ENCODE data around the gene OR2C1.

OR2C1 gene

GRCh38 chr16:3328104-3328503 lies 27.6 kb upstream of the OR2C1 start:
- no peak for DNase-seq
- TF ChIP-seq CTCF (IDR thresholded peaks at IDR 0.05; ENCODE audit: low read length) (no peak), EZH2phosphoT487 (IDR thresholded peaks at IDR 0.05; ENCODE audit: low read length) (no peak), EZH2 (optimal IDR thresholded peaks at IDR 0.05; ENCODE audit: low read depth, low read length) (no peak)
- Histone ChIP-seq H3K9me2 (replicated peaks; ENCODE audit: insufficient read depth, low read length) (no peaks in the 10 kb centered on the region), H3K27me3 (replicated peaks; ENCODE audit: insufficient read depth, low read length) (no peaks in the 10 kb centered on the region), H4K20me1 (ENCODE audit: insufficient read depth, low read length) (no peaks in the 10 kb centered on the region), H3K4me1 (ENCODE audit: low read length) (no peaks in the 10 kb centered on the region), H3K27ac (ENCODE audit: low read length) (no peak overlapping the region), H2AFZ (ENCODE audit: low read length) (no peak overlapping the region), H3K36me3 (replicated peaks; ENCODE audit: insufficient read depth, low read length) (no peaks in the 10 kb centered on the region), H3K79me2 (ENCODE audit: low read length) (no peaks in the 10 kb centered on the region), H3K4me3 (ENCODE audit: low read length) (no peak overlapping the region), H3F3A (ENCODE audit: insufficient read depth, low read length) (no peaks in the 10 kb centered on the region), H3K9ac (ENCODE audit: low read length) (no peak overlapping the region), H3K9me3 (replicated peaks; ENCODE audit: insufficient read depth, low read length) (no peaks in the 10 kb centered on the region), H3K4me2 (ENCODE audit: low read depth, low read length) (no peak overlapping the region)

- no peak for TF ChIP-seq EZH2 (optimal IDR thresholded peaks at IDR 0.05; ENCODE audit: low read depth, low read length)
- TF ChIP-seq EZH2phosphoT487 (IDR thresholded peaks at IDR 0.05; ENCODE audit: low read length) = no peak
- no peak for TF ChIP-seq CTCF (IDR thresholded peaks at IDR 0.05; ENCODE audit: low read length)
- H4K20me1 ChIP-seq (ENCODE audit: insufficient read depth, low read length) = no peaks in the 10 kb centered on the region
These were observed 27.0 kb upstream of the OR2C1 start for GRCh38 chr16:3328643-3329042.

GRCh38 chr16:3346041-3346440 lies 9.6 kb upstream of the OR2C1 start:
- Histone ChIP-seq H3K4me1 (ENCODE audit: low read length) (peaks cover 23% of the 10 kb centered on the region), H3F3A (ENCODE audit: insufficient read depth, low read length) (peaks cover 23% of the 10 kb centered on the region), H3K4me2 (ENCODE audit: low read depth, low read length) (no peak overlapping the region), H3K9me2 (replicated peaks; ENCODE audit: insufficient read depth, low read length) (no peaks in the 10 kb centered on the region), H3K79me2 (ENCODE audit: low read length) (no peaks in the 10 kb centered on the region), H3K9ac (ENCODE audit: low read length) (no peak overlapping the region), H4K20me1 (ENCODE audit: insufficient read depth, low read length) (no peaks in the 10 kb centered on the region), H3K4me3 (ENCODE audit: low read length) (no peak overlapping the region), H3K36me3 (replicated peaks; ENCODE audit: insufficient read depth, low read length) (no peaks in the 10 kb centered on the region), H3K9me3 (replicated peaks; ENCODE audit: insufficient read depth, low read length) (no peaks in the 10 kb centered on the region), H2AFZ (ENCODE audit: low read length) (no peak overlapping the region), H3K27ac (ENCODE audit: low read length) (no peak overlapping the region), H3K27me3 (replicated peaks; ENCODE audit: insufficient read depth, low read length) (no peaks in the 10 kb centered on the region)
- no peak for DNase-seq
- no peak for TF ChIP-seq EZH2 (optimal IDR thresholded peaks at IDR 0.05; ENCODE audit: low read depth, low read length)
- no peak for TF ChIP-seq EZH2phosphoT487 (IDR thresholded peaks at IDR 0.05; ENCODE audit: low read length)
- no peak for TF ChIP-seq CTCF (IDR thresholded peaks at IDR 0.05; ENCODE audit: low read length)

More at GRCh38 chr16:3328643-3329042, 27.0 kb upstream of the OR2C1 start:
- Histone ChIP-seq H3K27me3 (replicated peaks; ENCODE audit: insufficient read depth, low read length) (no peaks in the 10 kb centered on the region), H3K9me2 (replicated peaks; ENCODE audit: insufficient read depth, low read length) (no peaks in the 10 kb centered on the region), H3K4me3 (ENCODE audit: low read length) (no peak overlapping the region), H3K27ac (ENCODE audit: low read length) (no peak overlapping the region), H3F3A (ENCODE audit: insufficient read depth, low read length) (no peaks in the 10 kb centered on the region), H3K36me3 (replicated peaks; ENCODE audit: insufficient read depth, low read length) (no peaks in the 10 kb centered on the region), H3K4me2 (ENCODE audit: low read depth, low read length) (no peak overlapping the region), H3K9me3 (replicated peaks; ENCODE audit: insufficient read depth, low read length) (no peaks in the 10 kb centered on the region), H3K4me1 (ENCODE audit: low read length) (no peaks in the 10 kb centered on the region), H3K9ac (ENCODE audit: low read length) (no peak overlapping the region), H2AFZ (ENCODE audit: low read length) (no peak overlapping the region), H3K79me2 (ENCODE audit: low read length) (no peaks in the 10 kb centered on the region)
- DNase-seq = no peak

Measured in MM.1S (cell line).